Fibroblast of lung (primary cell): ENCODE measurements around the gene RCL1. TPM values are rescaled to one million over a fixed set of nuclear protein-coding genes. Genes with fewer than 3 reads are reported as not detected.

Experiments
- DNase-seq, 2 donors: peaks; one replicate each; pipeline versions ENCODE4 v3.0.0 to v3.0.0-alpha.2; 2010; ENCODE audit warnings: low read depth in 2 of 2
- H2AFZ ChIP-seq: 2 replicates; pipeline ENCODE4 v1.5.1; 2012; ENCODE audit warnings: low read length, control low read depth, inconsistent platforms
- H3K27ac ChIP-seq: 2 replicates; pipeline ENCODE4 v1.5.1; 2011; ENCODE audit warnings: low read length, control low read depth; ENCODE audit not compliant: insufficient read depth
- H3K27me3 ChIP-seq: 2 replicates; pipeline ENCODE4 v1.5.1; 2011; ENCODE audit warnings: mild to moderate bottlenecking, low read length; ENCODE audit not compliant: control insufficient read depth, insufficient read depth
- H3K36me3 ChIP-seq: 2 replicates; pipeline ENCODE4 v1.5.1; 2011; ENCODE audit warnings: low read length; ENCODE audit not compliant: control insufficient read depth, insufficient read depth
- H3K4me1 ChIP-seq: 2 replicates; pipeline ENCODE4 v1.5.1; 2011; ENCODE audit warnings: low read length; ENCODE audit not compliant: control insufficient read depth, insufficient read depth; ENCODE audit errors: extremely low read depth
- H3K4me2 ChIP-seq: 2 replicates; pipeline ENCODE4 v1.5.1; 2011; ENCODE audit warnings: low read length, control low read depth; ENCODE audit not compliant: insufficient read depth; ENCODE audit errors: extremely low read depth
- H3K4me3 ChIP-seq, 4 experiments: fragments of 200-600 bp in 1 of 4; sonication (generic) in 1 of 4; replicated peaks in 1 of 4; 2 replicates each; pipeline ENCODE4 v1.5.1; 2011 to 2016; ENCODE audit warnings: low read length in 4 of 4, low read depth in 3 of 4, mild to moderate bottlenecking in 3 of 4, control low read depth in 2 of 4, inconsistent platforms in 1 of 4, mixed read lengths in 1 of 4; ENCODE audit not compliant: insufficient read depth in 1 of 4; ENCODE audit errors: control extremely low read depth in 1 of 4
- H3K79me2 ChIP-seq: 2 replicates; pipeline ENCODE4 v1.5.1; 2012; ENCODE audit warnings: mild to moderate bottlenecking, low read length, inconsistent platforms; ENCODE audit not compliant: control insufficient read depth, insufficient read depth
- H3K9ac ChIP-seq: 2 replicates; pipeline ENCODE4 v1.5.1; 2011; ENCODE audit warnings: mild to moderate bottlenecking, low read length, control low read depth; ENCODE audit not compliant: insufficient read depth
- H3K9me3 ChIP-seq: 2 replicates; pipeline ENCODE4 v1.5.1; 2012; ENCODE audit warnings: low read depth, low read length; ENCODE audit not compliant: control insufficient read depth, insufficient read depth
- H4K20me1 ChIP-seq: 2 replicates; pipeline ENCODE4 v1.5.1; 2011; ENCODE audit warnings: low read length; ENCODE audit not compliant: control insufficient read depth, insufficient read depth; ENCODE audit errors: extremely low read depth
- CTCF ChIP-seq, 2 donors: IDR thresholded peaks in 1 of 2; conservative IDR thresholded peaks in 1 of 2; 1 replicate in 1 of 2; 2 replicates in 1 of 2; pipeline ENCODE4 v1.5.1; 2011 to 2012; ENCODE audit warnings: low read length in 2 of 2, control low read depth in 1 of 2, inconsistent platforms in 1 of 2, low read depth in 1 of 2, mild to moderate bottlenecking in 1 of 2
- EZH2 ChIP-seq: IDR thresholded peaks from 2 replicates; pipeline ENCODE4 v1.5.1; 2012; ENCODE audit warnings: low read length, control low read depth, mild to moderate bottlenecking; ENCODE audit errors: missing control alignments
- polyA plus RNA-seq, 2 donors: library from polyadenylated mRNA; depleted of rRNA in 1 of 2; stranded (reverse) in 1 of 2; unstranded in 1 of 2; fragments of >200 nt; gene quantifications; 2 replicates each; pipeline ENCODE4 v1.2.1, GENCODE V29; 2011 to 2012; ENCODE audit warnings: missing spikeins in 1 of 2
- total RNA-seq: library from RNA; depleted of rRNA; stranded (reverse); fragments of >200 nt; gene quantifications from 2 replicates; pipeline ENCODE4 v1.2.1, GENCODE V29; 2014

RCL1 gene
- total and polyA plus RNA-seq, 2 donors (not counting 1 experiment from before 2014, with no cell fraction given) = 5.0 to 14.5 TPM

- no peaks in the 10 kb centered on the region for H3K36me3 ChIP-seq
- H3K4me2 ChIP-seq = no peak overlapping the region
Observed at GRCh38 chr9:4875559-4875958, 82.8 kb downstream of the RCL1 start.

GRCh38 chr9:4879115-4879558 lies 86.4 kb downstream of the RCL1 start:
- Histone ChIP-seq H3K27ac (no peak overlapping the region), H2AFZ (no peak overlapping the region), H3K79me2 (no peaks in the 10 kb centered on the region), H3K4me2 (no peak overlapping the region), H3K36me3 (no peaks in the 10 kb centered on the region), H3K4me3 (no peak overlapping the region), H3K9me3 (no peaks in the 10 kb centered on the region), H3K4me1 (no peaks in the 10 kb centered on the region), H3K9ac (no peak overlapping the region), H4K20me1 (no peaks in the 10 kb centered on the region), H3K27me3 (no peaks in the 10 kb centered on the region)
- no peak for DNase-seq
- no peak for TF ChIP-seq CTCF (conservative IDR thresholded peaks at IDR 0.05 in 1 of 2, IDR thresholded peaks at IDR 0.05 in 1 of 2; ENCODE audit: low read depth in 1 of 2, low read length in 2 of 2)
- no peak for TF ChIP-seq EZH2

More at GRCh38 chr9:4875559-4875958, 82.8 kb downstream of the RCL1 start:
- Histone ChIP-seq H3K4me3 (no peak overlapping the region), H4K20me1 (no peaks in the 10 kb centered on the region), H2AFZ (no peak overlapping the region), H3K9me3 (no peaks in the 10 kb centered on the region), H3K27me3 (no peaks in the 10 kb centered on the region), H3K27ac (no peak overlapping the region), H3K79me2 (no peaks in the 10 kb centered on the region), H3K9ac (no peak overlapping the region), H3K4me1 (no peaks in the 10 kb centered on the region)
- no peak for DNase-seq
- no peak for TF ChIP-seq EZH2
- no peak for TF ChIP-seq CTCF (conservative IDR thresholded peaks at IDR 0.05 in 1 of 2, IDR thresholded peaks at IDR 0.05 in 1 of 2; ENCODE audit: low read depth in 1 of 2, low read length in 2 of 2)

GRCh38 chr9:4883326-4883873 lies 90.7 kb downstream of the RCL1 start:
- no peak overlapping the region for H2AFZ ChIP-seq
- no peak overlapping the region for H3K4me3 ChIP-seq
- no peaks in the 10 kb centered on the region for H3K27me3 ChIP-seq
- H3K4me2 ChIP-seq = no peak overlapping the region
- H3K4me1 ChIP-seq = no peaks in the 10 kb centered on the region
- H3K36me3 ChIP-seq = no peaks in the 10 kb centered on the region
- DNase-seq = no peak
- no peaks in the 10 kb centered on the region for H3K79me2 ChIP-seq
- H3K27ac ChIP-seq = no peak overlapping the region
- no peak for TF ChIP-seq EZH2
- no peak for TF ChIP-seq CTCF (conservative IDR thresholded peaks at IDR 0.05 in 1 of 2, IDR thresholded peaks at IDR 0.05 in 1 of 2; ENCODE audit: low read depth in 1 of 2, low read length in 2 of 2)
- H3K9ac ChIP-seq = no peak overlapping the region
- no peaks in the 10 kb centered on the region for H3K9me3 ChIP-seq
- no peaks in the 10 kb centered on the region for H4K20me1 ChIP-seq
